GM12872 (cell line): ENCODE data around the gene NINJ2.

Source experiments
- CTCF ChIP-seq: IDR thresholded peaks from 3 replicates; pipeline ENCODE4 v1.5.1; 2011; ENCODE audit warnings: low read depth, mild to moderate bottlenecking, low read length, moderate library complexity; ENCODE audit not compliant: insufficient read depth

The NINJ2 gene

GRCh38 chr12:585062-586061 is 77.9 kb downstream of the NINJ2 start:
- TF ChIP-seq CTCF = no peak

GRCh38 chr12:583251-583869 is 79.9 kb downstream of the NINJ2 start:
- TF ChIP-seq CTCF = no peak

GRCh38 chr12:581746-582145 is 81.5 kb downstream of the NINJ2 start:
- TF ChIP-seq CTCF = no peak

GRCh38 chr12:581321-581720 is 81.9 kb downstream of the NINJ2 start:
- no peak for TF ChIP-seq CTCF

- no peak for TF ChIP-seq CTCF
Measured at GRCh38 chr12:580813-581212, 82.4 kb downstream of the NINJ2 start.

GRCh38 chr12:579420-580110 is 83.7 kb downstream of the NINJ2 start:
- no peak for TF ChIP-seq CTCF

- no peak for TF ChIP-seq CTCF
Measured at GRCh38 chr12:578748-579419, 84.4 kb downstream of the NINJ2 start.
